CD4-positive, alpha-beta T cell treated with Interleukin-15 for 4 hours (primary cell): ENCODE data around the gene ZNHIT3.
"Not testable (repeated sequence)": the region's sequence is repeated elsewhere in the genome, so short reads cannot be mapped to it uniquely, and the experiment has no call there.

Experiments
- DNase-seq: peaks from one replicate; pipeline ENCODE4 v3.0.0-alpha.2; 2020; ENCODE audit warnings: low spot score

Gene ZNHIT3

GRCh38 chr17:36486204-36487194 is at the start of gene ZNHIT3:
ZNHIT3 (plus strand) TSS chr17:36486681; CDS start chr17:36486700, 19 bp downstream.
- DNase-seq: peak; percentile 90

- DNase-seq: not testable (repeated sequence)
Observed at GRCh38 chr17:36441792-36442191, 44.7 kb upstream of the ZNHIT3 start.

- DNase-seq: no peak
Observed at GRCh38 chr17:36443777-36444176, 42.7 kb upstream of the ZNHIT3 start.

- DNase-seq: not testable (repeated sequence)
Observed at GRCh38 chr17:36449997-36450396, 36.5 kb upstream of the ZNHIT3 start.

GRCh38 chr17:36452888-36453287 is 33.6 kb upstream of the ZNHIT3 start:
- DNase-seq: not testable (repeated sequence)

GRCh38 chr17:36457701-36458100 is 28.8 kb upstream of the ZNHIT3 start:
- not testable (repeated sequence) for DNase-seq

GRCh38 chr17:36459045-36459444 is 27.4 kb upstream of the ZNHIT3 start:
- DNase-seq: no peak

- no peak for DNase-seq
Observed at GRCh38 chr17:36459601-36460000, 26.9 kb upstream of the ZNHIT3 start.

- DNase-seq: no peak
Observed at GRCh38 chr17:36460265-36460937, 26.1 kb upstream of the ZNHIT3 start.

GRCh38 chr17:36461330-36462110 is 25.0 kb upstream of the ZNHIT3 start:
- DNase-seq: no peak

- no peak for DNase-seq
Observed at GRCh38 chr17:36463916-36464764, 22.3 kb upstream of the ZNHIT3 start.

GRCh38 chr17:36464765-36465088 is 21.8 kb upstream of the ZNHIT3 start:
- no peak for DNase-seq

GRCh38 chr17:36468903-36469635 is 17.4 kb upstream of the ZNHIT3 start:
- DNase-seq: no peak

- no peak for DNase-seq
Observed at GRCh38 chr17:36469733-36470132, 16.7 kb upstream of the ZNHIT3 start.

- DNase-seq: no peak
Observed at GRCh38 chr17:36470499-36470898, 16.0 kb upstream of the ZNHIT3 start.

GRCh38 chr17:36474571-36474970 is 11.9 kb upstream of the ZNHIT3 start:
- DNase-seq: no peak

GRCh38 chr17:36475346-36475970 is 11.0 kb upstream of the ZNHIT3 start:
- no peak for DNase-seq

- no peak for DNase-seq
Observed at GRCh38 chr17:36481829-36482228, 4.7 kb upstream of the ZNHIT3 start.

GRCh38 chr17:36482611-36483504 is 3.6 kb upstream of the ZNHIT3 start:
- DNase-seq: peak; percentile 77
